Umbilical cord (tissue), 2 donors: ENCODE results near the gene FAM53C. TPM values are rescaled to one million over a fixed set of nuclear protein-coding genes. Genes with fewer than 3 reads are reported as not detected.
A peak's percentile ranks its signal among the peaks of the same experiment; 100 is the strongest.

Experiments
- DNase-seq: peaks from one replicate; pipeline ENCODE4 v3.0.0-alpha.2; 2015; ENCODE audit warnings: low spot score
- total RNA-seq: library from RNA; depleted of rRNA; stranded (reverse); fragments of >200 nt; gene quantifications from one replicate; pipeline ENCODE4 v1.2.3, GENCODE V29; 2014; ENCODE audit warnings: low replicate concordance; ENCODE audit not compliant: insufficient read depth

Gene FAM53C
- total RNA-seq, 1 donor from 2014 or later, result 23.8 TPM

DNA sequence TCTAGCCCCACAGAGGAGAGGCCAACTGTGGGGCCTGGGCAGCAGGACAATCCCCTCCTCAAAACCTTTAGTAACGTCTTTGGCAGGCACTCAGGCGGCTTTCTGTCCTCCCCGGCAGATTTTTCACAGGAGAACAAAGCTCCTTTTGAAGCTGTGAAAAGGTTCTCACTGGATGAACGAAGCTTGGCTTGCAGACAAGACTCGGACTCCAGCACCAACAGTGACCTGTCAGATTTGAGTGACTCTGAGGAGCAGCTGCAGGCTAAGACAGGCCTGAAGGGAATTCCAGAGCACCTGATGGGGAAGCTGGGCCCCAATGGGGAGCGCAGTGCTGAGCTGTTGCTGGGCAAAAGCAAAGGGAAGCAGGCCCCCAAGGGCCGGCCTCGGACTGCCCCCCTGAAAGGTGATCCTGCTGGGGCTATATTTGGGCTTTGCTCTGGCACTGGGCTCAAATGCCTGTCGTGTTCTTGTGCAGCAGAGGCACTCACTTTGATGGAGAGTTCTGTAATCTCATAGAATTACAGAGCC is 53.9 kb downstream of the FAM53C start:
- DNase-seq, result peak; percentile 77

Other genes starting within 250 kb of the FAM53C start
- not detected for gene NME5, start 198.8 kb upstream of the FAM53C start, total RNA-seq
- 19.3 TPM for gene BRD8, start 159.6 kb upstream of the FAM53C start, total RNA-seq
- 6.0 TPM for gene KIF20A, start 159.2 kb upstream of the FAM53C start, total RNA-seq
- 38.8 TPM for gene CDC23, start 124.9 kb upstream of the FAM53C start, total RNA-seq
- gene GFRA3, start 63.6 kb upstream of the FAM53C start, total RNA-seq, result 0.96 TPM
- 2.2 TPM for gene CDC25C, start 6.5 kb upstream of the FAM53C start, total RNA-seq
- 48.2 TPM for gene KDM3B, start 14.4 kb downstream of the FAM53C start, total RNA-seq
- gene REEP2, start 100.8 kb downstream of the FAM53C start, total RNA-seq, result 1.4 TPM
- gene EGR1, start 127.2 kb downstream of the FAM53C start, total RNA-seq, result 24.1 TPM
- 64.0 TPM for gene ETF1, start 205.0 kb downstream of the FAM53C start, total RNA-seq
- gene HSPA9, start 237.1 kb downstream of the FAM53C start, total RNA-seq, result 98.5 TPM